ENCODE results near the gene ENTPD5.

DNA sequence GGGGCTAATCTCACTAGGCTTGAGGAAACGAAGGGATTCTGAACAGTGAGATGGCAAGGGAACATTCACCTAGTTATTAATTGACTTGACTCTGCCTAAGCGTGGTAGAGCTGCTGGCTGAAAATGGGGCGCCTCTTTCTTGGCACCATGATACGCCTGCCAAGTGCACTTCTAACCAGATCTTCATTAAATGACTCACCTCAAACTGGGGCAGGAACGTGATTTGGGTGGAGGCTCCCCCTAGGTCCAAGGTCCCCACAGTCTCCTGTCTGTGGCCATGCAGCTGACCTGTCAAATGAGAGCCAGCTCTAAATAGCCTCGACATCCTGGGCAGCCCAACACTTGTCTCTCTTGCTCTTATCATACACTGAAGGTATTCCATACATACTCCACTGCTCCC lies 43.0 kb downstream of the ENTPD5 start:
- TF ChIP-seq BACH2 (CRISPR knock-in tag; IDR thresholded peaks at IDR 0.05; ENCODE audit: borderline replicate concordance) (no peak), ISL1 (CRISPR knock-in tag; IDR thresholded peaks at IDR 0.05) (no peak), TOX (CRISPR knock-in tag; IDR thresholded peaks at IDR 0.05; ENCODE audit: borderline replicate concordance) (no peak), ESRRG (CRISPR knock-in tag; IDR thresholded peaks at IDR 0.05) (no peak), SNAI2 (CRISPR knock-in tag; IDR thresholded peaks at IDR 0.05) (no peak), ZC3H10 (CRISPR knock-in tag; IDR thresholded peaks at IDR 0.05) (no peak), OSR1 (CRISPR knock-in tag; IDR thresholded peaks at IDR 0.05) (no peak), TCF4 (CRISPR knock-in tag; IDR thresholded peaks at IDR 0.05; ENCODE audit: borderline replicate concordance) (no peak), ZFP3 (CRISPR knock-in tag; IDR thresholded peaks at IDR 0.05) (no peak), ARNTL (CRISPR knock-in tag; IDR thresholded peaks at IDR 0.05; ENCODE audit: borderline replicate concordance, low read depth) (no peak)
- TF ChIP-seq, protein P1, sequence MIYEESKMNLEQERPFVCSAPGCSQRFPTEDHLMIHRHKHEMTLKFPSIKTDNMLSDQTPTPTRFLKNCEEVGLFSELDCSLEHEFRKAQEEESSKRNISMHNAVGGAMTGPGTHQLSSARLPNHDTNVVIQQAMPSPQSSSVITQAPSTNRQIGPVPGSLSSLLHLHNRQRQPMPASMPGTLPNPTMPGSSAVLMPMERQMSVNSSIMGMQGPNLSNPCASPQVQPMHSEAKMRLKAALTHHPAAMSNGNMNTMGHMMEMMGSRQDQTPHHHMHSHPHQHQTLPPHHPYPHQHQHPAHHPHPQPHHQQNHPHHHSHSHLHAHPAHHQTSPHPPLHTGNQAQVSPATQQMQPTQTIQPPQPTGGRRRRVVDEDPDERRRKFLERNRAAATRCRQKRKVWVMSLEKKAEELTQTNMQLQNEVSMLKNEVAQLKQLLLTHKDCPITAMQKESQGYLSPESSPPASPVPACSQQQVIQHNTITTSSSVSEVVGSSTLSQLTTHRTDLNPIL (CRISPR knock-in tag; IDR thresholded peaks at IDR 0.05; ENCODE audit: low read depth), result no peak
- TF ChIP-seq, protein P2, sequence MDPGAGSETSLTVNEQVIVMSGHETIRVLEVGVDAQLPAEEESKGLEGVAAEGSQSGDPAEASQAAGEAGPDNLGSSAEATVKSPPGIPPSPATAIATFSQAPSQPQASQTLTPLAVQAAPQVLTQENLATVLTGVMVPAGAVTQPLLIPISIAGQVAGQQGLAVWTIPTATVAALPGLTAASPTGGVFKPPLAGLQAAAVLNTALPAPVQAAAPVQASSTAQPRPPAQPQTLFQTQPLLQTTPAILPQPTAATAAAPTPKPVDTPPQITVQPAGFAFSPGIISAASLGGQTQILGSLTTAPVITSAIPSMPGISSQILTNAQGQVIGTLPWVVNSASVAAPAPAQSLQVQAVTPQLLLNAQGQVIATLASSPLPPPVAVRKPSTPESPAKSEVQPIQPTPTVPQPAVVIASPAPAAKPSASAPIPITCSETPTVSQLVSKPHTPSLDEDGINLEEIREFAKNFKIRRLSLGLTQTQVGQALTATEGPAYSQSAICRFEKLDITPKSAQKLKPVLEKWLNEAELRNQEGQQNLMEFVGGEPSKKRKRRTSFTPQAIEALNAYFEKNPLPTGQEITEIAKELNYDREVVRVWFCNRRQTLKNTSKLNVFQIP (CRISPR knock-in tag; IDR thresholded peaks at IDR 0.05; ENCODE audit: borderline replicate concordance, low read depth), result no peak
- TF ChIP-seq, protein P3, sequence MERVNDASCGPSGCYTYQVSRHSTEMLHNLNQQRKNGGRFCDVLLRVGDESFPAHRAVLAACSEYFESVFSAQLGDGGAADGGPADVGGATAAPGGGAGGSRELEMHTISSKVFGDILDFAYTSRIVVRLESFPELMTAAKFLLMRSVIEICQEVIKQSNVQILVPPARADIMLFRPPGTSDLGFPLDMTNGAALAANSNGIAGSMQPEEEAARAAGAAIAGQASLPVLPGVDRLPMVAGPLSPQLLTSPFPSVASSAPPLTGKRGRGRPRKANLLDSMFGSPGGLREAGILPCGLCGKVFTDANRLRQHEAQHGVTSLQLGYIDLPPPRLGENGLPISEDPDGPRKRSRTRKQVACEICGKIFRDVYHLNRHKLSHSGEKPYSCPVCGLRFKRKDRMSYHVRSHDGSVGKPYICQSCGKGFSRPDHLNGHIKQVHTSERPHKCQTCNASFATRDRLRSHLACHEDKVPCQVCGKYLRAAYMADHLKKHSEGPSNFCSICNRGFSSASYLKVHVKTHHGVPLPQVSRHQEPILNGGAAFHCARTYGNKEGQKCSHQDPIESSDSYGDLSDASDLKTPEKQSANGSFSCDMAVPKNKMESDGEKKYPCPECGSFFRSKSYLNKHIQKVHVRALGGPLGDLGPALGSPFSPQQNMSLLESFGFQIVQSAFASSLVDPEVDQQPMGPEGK (CRISPR knock-in tag; IDR thresholded peaks at IDR 0.05; ENCODE audit: borderline replicate concordance), result no peak

Measured in SK-N-SH treated with all-trans-retinoic acid at 6 μM for 48 hours (cell line).